A673 (cell line): ENCODE results near the gene ITGA11. TPM values are rescaled to one million over a fixed set of nuclear protein-coding genes. Genes with fewer than 3 reads are reported as not detected.

Experiments
- BruUV-seq: library from RNA; stranded (reverse); fragments of 400-500 nt; replicated peaks from 2 replicates; lab custom pipeline; 2021; lab: Mats Ljungman, UMichigan
- CTCF ChIA-PET: fragments of 300-600 bp; sonication (Branson Sonifier 250); formaldehyde crosslinking; loops from one replicate; lab custom pipeline; 2022; ENCODE audit warnings: antibody characterized with exemption; lab: Charles Lee
- POLR2A ChIA-PET: fragments of 300-600 bp; sonication (Branson Sonifier 250); formaldehyde crosslinking; loops from one replicate; lab custom pipeline; 2022; ENCODE audit warnings: antibody characterized with exemption; ENCODE audit not compliant: low non-redundant PET; lab: Charles Lee
- DNase-seq: peaks from one replicate; pipeline ENCODE4 v3.0.0-alpha.2; 2015; ENCODE audit warnings: low spot score
- H3K27ac ChIP-seq: fragments of 200-600 bp; sonication (generic); 2 replicates; pipeline ENCODE4 v1.5.1; 2016; ENCODE audit warnings: mixed run types, low read depth, mild to moderate bottlenecking, mixed read lengths, antibody characterized with exemption, low read length; ENCODE audit not compliant: poor library complexity, severe bottlenecking
- H3K27me3 ChIP-seq: fragments of 200-600 bp; sonication (generic); replicated peaks from 2 replicates; pipeline ENCODE4 v1.6.1; 2017; ENCODE audit warnings: mixed run types, low read depth, mild to moderate bottlenecking, mixed read lengths, antibody characterized with exemption, low read length; ENCODE audit not compliant: insufficient read depth, poor library complexity
- H3K36me3 ChIP-seq: fragments of 200-600 bp; sonication (generic); 2 replicates; pipeline ENCODE4 v1.6.1; 2016; ENCODE audit warnings: mixed run types, mild to moderate bottlenecking, mixed read lengths, antibody characterized with exemption, low read length; ENCODE audit not compliant: insufficient read depth, poor library complexity, severe bottlenecking
- H3K4me1 ChIP-seq: fragments of 200-600 bp; sonication (generic); 2 replicates; pipeline ENCODE4 v1.6.1; 2017; ENCODE audit warnings: mixed run types, mild to moderate bottlenecking, mixed read lengths, antibody characterized with exemption, low read length; ENCODE audit not compliant: insufficient read depth, poor library complexity, severe bottlenecking
- H3K4me3 ChIP-seq: fragments of 200-600 bp; sonication (generic); 2 replicates; pipeline ENCODE4 v1.5.1; 2016; ENCODE audit warnings: low read depth, mixed run types, mild to moderate bottlenecking, mixed read lengths, low read length; ENCODE audit not compliant: poor library complexity, severe bottlenecking
- H3K9me3 ChIP-seq: fragments of 200-600 bp; sonication (generic); 2 replicates; pipeline ENCODE4 v1.6.1; 2016; ENCODE audit warnings: mixed run types, low read depth, mild to moderate bottlenecking, mixed read lengths, antibody characterized with exemption, low read length; ENCODE audit not compliant: poor library complexity, severe bottlenecking
- EZH2 ChIP-seq: fragments of 200-600 bp; sonication (generic); IDR thresholded peaks from 2 replicates; pipeline ENCODE4 v1.6.1; 2017; ENCODE audit warnings: borderline replicate concordance, low read depth, mild to moderate bottlenecking, mixed read lengths, antibody characterized with exemption, low read length; ENCODE audit not compliant: poor library complexity, severe bottlenecking
- intact Hi-C: fragments of 100-400 bp; cut with micrococcal nuclease; formaldehyde crosslinking; loops from one replicate; pipeline ENCODE4 v1.10.0; 2022; ENCODE audit not compliant: unreplicated experiment
- total RNA-seq: library from RNA; stranded (reverse); gene quantifications from 2 replicates; pipeline ENCODE4 v1.2.3, GENCODE V29; 2021
- TF ChIP-seq, protein P1 (sequence below): fragments of 300-800, 200-600 bp; sonication (generic); conservative IDR thresholded peaks from 2 replicates; pipeline ENCODE4 v1.5.1; 2017; ENCODE audit warnings: low read depth, mild to moderate bottlenecking, antibody characterized with exemption, low read length, moderate library complexity, mixed read lengths

The ITGA11 gene
- total RNA-seq, 1 experiment from 2014 or later = 0.45 TPM

DNA sequence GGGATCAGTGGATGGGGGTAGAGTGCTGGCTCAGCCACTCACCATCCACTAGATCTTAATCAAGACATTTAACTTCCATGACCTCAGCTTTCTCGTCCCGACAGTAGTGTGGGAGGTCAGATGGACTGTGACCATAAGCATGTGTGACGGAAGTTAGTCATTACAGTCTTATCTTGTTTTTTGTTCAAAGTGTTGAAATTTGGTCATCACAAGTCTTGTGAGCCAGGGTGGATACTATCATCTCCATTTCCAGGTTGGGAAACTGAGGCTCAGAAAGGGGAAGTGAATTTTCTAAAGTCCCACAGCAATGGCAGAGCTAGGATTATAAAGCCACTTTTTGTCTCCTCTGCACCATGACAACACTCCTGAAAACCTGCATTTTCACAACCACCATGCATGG lies 32.0 kb upstream of the ITGA11 start:
- no peak for TF ChIP-seq EZH2
- TF ChIP-seq, protein P1, sequence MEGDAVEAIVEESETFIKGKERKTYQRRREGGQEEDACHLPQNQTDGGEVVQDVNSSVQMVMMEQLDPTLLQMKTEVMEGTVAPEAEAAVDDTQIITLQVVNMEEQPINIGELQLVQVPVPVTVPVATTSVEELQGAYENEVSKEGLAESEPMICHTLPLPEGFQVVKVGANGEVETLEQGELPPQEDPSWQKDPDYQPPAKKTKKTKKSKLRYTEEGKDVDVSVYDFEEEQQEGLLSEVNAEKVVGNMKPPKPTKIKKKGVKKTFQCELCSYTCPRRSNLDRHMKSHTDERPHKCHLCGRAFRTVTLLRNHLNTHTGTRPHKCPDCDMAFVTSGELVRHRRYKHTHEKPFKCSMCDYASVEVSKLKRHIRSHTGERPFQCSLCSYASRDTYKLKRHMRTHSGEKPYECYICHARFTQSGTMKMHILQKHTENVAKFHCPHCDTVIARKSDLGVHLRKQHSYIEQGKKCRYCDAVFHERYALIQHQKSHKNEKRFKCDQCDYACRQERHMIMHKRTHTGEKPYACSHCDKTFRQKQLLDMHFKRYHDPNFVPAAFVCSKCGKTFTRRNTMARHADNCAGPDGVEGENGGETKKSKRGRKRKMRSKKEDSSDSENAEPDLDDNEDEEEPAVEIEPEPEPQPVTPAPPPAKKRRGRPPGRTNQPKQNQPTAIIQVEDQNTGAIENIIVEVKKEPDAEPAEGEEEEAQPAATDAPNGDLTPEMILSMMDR = no peak
- BruUV-seq = no TSS peak
- Histone ChIP-seq H3K4me3 (no peak overlapping the region), H3K27ac (no peak overlapping the region), H3K36me3 (no peaks in the 10 kb centered on the region), H3K9me3 (peaks cover 5% of the 10 kb centered on the region), H3K4me1 (no peaks in the 10 kb centered on the region), H3K27me3 (no peaks in the 10 kb centered on the region)
- ChIA-PET POLR2A (no interaction called here), CTCF (no interaction called here)
- intact Hi-C loops = no loop called here
- no peak for DNase-seq

DNA sequence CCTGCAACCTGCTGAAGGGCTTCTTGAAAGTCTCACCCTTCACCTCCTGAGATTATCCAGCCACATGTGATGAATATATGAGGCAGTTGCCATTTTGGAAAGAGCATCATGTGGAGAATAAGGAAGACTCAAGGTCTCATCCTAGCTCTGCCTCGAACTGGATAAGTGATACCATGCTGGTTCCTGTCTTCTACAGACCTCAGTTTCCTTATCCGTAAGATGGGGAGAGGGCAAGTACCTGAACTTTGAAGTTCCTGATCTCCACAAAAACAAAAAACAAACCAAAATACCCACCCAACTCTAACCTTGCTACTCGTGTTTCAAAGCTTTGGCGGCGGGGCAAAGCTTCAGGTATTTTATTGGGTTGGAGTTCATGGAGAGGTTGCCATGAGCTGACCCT lies 31.5 kb upstream of the ITGA11 start:
- TF ChIP-seq EZH2 = no peak
- TF ChIP-seq, protein P1 = no peak
- H3K9me3 ChIP-seq = peaks cover 5% of the 10 kb centered on the region
- H3K4me1 ChIP-seq = no peaks in the 10 kb centered on the region
- ChIA-PET POLR2A (no interaction called here), CTCF (no interaction called here)
- no peak for DNase-seq
- H3K4me3 ChIP-seq = no peak overlapping the region
- intact Hi-C loops = no loop called here
- H3K27ac ChIP-seq = no peak overlapping the region
- BruUV-seq = no TSS peak
- H3K27me3 ChIP-seq = no peaks in the 10 kb centered on the region
- no peaks in the 10 kb centered on the region for H3K36me3 ChIP-seq

DNA sequence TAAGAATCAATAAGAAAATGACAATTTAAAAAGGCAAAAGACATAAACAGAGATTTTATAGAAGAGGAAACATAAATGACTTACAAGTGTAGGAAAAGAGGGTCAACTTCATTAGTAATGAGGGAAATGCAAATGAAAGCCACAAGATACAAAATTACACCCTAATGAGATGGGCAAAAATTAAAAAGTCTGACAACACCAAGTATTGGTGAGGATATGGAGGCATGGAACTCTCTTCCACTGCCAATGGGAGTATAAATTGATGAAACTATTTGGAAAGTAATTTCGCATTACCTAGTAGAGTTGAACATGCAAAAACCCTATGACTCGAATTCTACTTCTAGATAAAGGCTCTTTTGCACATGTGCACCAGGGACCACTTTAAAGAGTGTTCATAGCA lies 28.2 kb upstream of the ITGA11 start:
- Histone ChIP-seq H3K36me3 (no peaks in the 10 kb centered on the region), H3K27me3 (peaks cover 11% of the 10 kb centered on the region), H3K9me3 (peaks cover 5% of the 10 kb centered on the region), H3K27ac (no peak overlapping the region), H3K4me1 (no peaks in the 10 kb centered on the region), H3K4me3 (no peak overlapping the region)
- no peak for TF ChIP-seq EZH2
- TF ChIP-seq, protein P1 = no peak
- POLR2A ChIA-PET = no interaction called here
- intact Hi-C loops = no loop called here
- CTCF ChIA-PET = no interaction called here
- BruUV-seq = no TSS peak
- DNase-seq = no peak
